DOHH2 (cell line): ENCODE measurements around the gene ACSF3.

Source experiments
- EZH2phosphoT487 ChIP-seq: fragments of 200-600 bp; sonication (generic); IDR thresholded peaks from 2 replicates; pipeline ENCODE4 v1.6.1; 2017; ENCODE audit warnings: borderline replicate concordance, mild to moderate bottlenecking, antibody characterized with exemption, low read length, moderate library complexity, mixed read lengths
- TF ChIP-seq, protein P1 (sequence below): fragments of 200-600 bp; sonication (generic); IDR thresholded peaks from one replicate; pipeline ENCODE4 v1.5.1; 2014; ENCODE audit warnings: antibody characterized with exemption, mild to moderate bottlenecking, low read depth, low read length; ENCODE audit not compliant: poor library complexity, severe bottlenecking

- TF ChIP-seq, protein P1, sequence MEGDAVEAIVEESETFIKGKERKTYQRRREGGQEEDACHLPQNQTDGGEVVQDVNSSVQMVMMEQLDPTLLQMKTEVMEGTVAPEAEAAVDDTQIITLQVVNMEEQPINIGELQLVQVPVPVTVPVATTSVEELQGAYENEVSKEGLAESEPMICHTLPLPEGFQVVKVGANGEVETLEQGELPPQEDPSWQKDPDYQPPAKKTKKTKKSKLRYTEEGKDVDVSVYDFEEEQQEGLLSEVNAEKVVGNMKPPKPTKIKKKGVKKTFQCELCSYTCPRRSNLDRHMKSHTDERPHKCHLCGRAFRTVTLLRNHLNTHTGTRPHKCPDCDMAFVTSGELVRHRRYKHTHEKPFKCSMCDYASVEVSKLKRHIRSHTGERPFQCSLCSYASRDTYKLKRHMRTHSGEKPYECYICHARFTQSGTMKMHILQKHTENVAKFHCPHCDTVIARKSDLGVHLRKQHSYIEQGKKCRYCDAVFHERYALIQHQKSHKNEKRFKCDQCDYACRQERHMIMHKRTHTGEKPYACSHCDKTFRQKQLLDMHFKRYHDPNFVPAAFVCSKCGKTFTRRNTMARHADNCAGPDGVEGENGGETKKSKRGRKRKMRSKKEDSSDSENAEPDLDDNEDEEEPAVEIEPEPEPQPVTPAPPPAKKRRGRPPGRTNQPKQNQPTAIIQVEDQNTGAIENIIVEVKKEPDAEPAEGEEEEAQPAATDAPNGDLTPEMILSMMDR, result no peak
- no peak for TF ChIP-seq EZH2phosphoT487
Measured at GRCh38 chr16:89090182-89090630, 3.4 kb upstream of the ACSF3 start.
